GM12878 (cell line): Measurements from ENCODE around the gene SEC11A. TPM values are rescaled to one million over a fixed set of nuclear protein-coding genes. Genes with fewer than 3 reads are reported as not detected.
"Not testable (repeated sequence)": the region's sequence is repeated elsewhere in the genome, so short reads cannot be mapped to it uniquely, and the experiment has no call there.

Source experiments
- ATAC-seq: fragments of 200-7000 bp; cut with Tn5 transposase; 3 replicates; pipeline ENCODE4 v1.9.1; 2020; ENCODE audit warnings: mild to moderate bottlenecking, moderate library complexity
- BruUV-seq: library from RNA; stranded (reverse); fragments of 400-500 nt; replicated peaks from 2 replicates; lab custom pipeline; 2021; lab: Mats Ljungman, UMichigan
- CTCF ChIA-PET: fragments of 300-600 bp; sonication (Branson Sonifier 250); formaldehyde crosslinking; extraction: SDS; loops from one replicate; lab custom pipeline; 2021; ENCODE audit warnings: inconsistent platforms; lab: Yijun Ruan, JAX
- POLR2A ChIA-PET: fragments of 350-600 bp; formaldehyde crosslinking; extraction: SDS; loops from one replicate; lab custom pipeline; 2021; ENCODE audit warnings: inconsistent platforms; lab: Charles Lee
- RAD21 ChIA-PET: fragments of 300-600 bp; sonication (Branson Sonifier 250); formaldehyde crosslinking; loops from one replicate; lab custom pipeline; 2023; ENCODE audit warnings: antibody characterized with exemption; ENCODE audit not compliant: unreplicated experiment; lab: Charles Lee
- SMC1A ChIA-PET: fragments of 300-600 bp; sonication (Branson Sonifier 250); formaldehyde crosslinking; loops from one replicate; lab custom pipeline; 2023; ENCODE audit not compliant: unreplicated experiment, uncharacterized antibody; lab: Charles Lee
- DNase-seq: peaks from one replicate; pipeline ENCODE4 v3.0.0-alpha.2; 2011; ENCODE audit warnings: low read depth, low spot score
- FAIRE-seq: peaks from 3 replicates; lab custom pipeline; 2011; peaks lifted over from hg19 to GRCh38; lab: Jason Lieb, UNC
- H2AFZ ChIP-seq: 2 replicates; pipeline ENCODE4 v1.6.0; 2011; ENCODE audit warnings: low read depth, low read length, control low read depth; ENCODE audit not compliant: control insufficient read depth
- H3K27ac ChIP-seq: 2 replicates; pipeline ENCODE4 v1.5.1; 2011; ENCODE audit warnings: control low read depth; ENCODE audit not compliant: control insufficient read depth, insufficient read depth
- H3K27me3 ChIP-seq, 2 experiments: replicated peaks in 1 of 2; 2 replicates each; pipeline versions ENCODE4 v1.6.0 to v1.6.1; 2011; ENCODE audit warnings: low read length in 1 of 2; ENCODE audit not compliant: control insufficient read depth in 2 of 2, insufficient read depth in 2 of 2
- H3K36me3 ChIP-seq, 2 experiments: 2 replicates each; pipeline ENCODE4 v1.5.1; 2011; ENCODE audit warnings: low read length in 1 of 2; ENCODE audit not compliant: control insufficient read depth in 2 of 2, insufficient read depth in 2 of 2
- H3K4me1 ChIP-seq: 2 replicates; pipeline ENCODE4 v1.6.1; 2011; ENCODE audit warnings: mild to moderate bottlenecking, low read length, moderate library complexity, mixed read lengths; ENCODE audit not compliant: control insufficient read depth, insufficient read depth
- H3K4me2 ChIP-seq: 2 replicates; pipeline ENCODE4 v1.6.0; 2011; ENCODE audit warnings: control low read depth; ENCODE audit not compliant: control insufficient read depth, insufficient read depth
- H3K4me3 ChIP-seq: fragments of 200-600 bp; sonication (generic); 2 replicates; pipeline ENCODE4 v1.5.1; 2016
- H3K79me2 ChIP-seq: 2 replicates; pipeline ENCODE4 v1.6.0; 2011; ENCODE audit warnings: low read length; ENCODE audit not compliant: control insufficient read depth, insufficient read depth
- H3K9ac ChIP-seq: 2 replicates; pipeline ENCODE4 v1.8.0; 2011; ENCODE audit warnings: low read length, control low read depth, mixed read lengths; ENCODE audit not compliant: control insufficient read depth, insufficient read depth
- H3K9me3 ChIP-seq: replicated peaks from 3 replicates; pipeline ENCODE4 v1.5.1; 2011; ENCODE audit warnings: mild to moderate bottlenecking, low read length; ENCODE audit not compliant: control insufficient read depth, insufficient read depth
- H4K20me1 ChIP-seq: 2 replicates; pipeline ENCODE4 v1.6.0; 2011; ENCODE audit not compliant: control insufficient read depth, insufficient read depth
- BACH1 ChIP-seq: fragments of 450-650 bp; IDR thresholded peaks from 2 replicates; pipeline ENCODE4 v1.6.1; 2017; ENCODE audit warnings: mild to moderate bottlenecking, borderline replicate concordance
- BCL11A ChIP-seq: IDR thresholded peaks from 2 replicates; pipeline ENCODE4 v1.6.1; 2011; ENCODE audit warnings: low read depth, low read length
- BHLHE40 ChIP-seq, 2 experiments: fragments of 450-650 bp in 1 of 2; IDR thresholded peaks; 2 replicates each; pipeline ENCODE4 v1.6.1; 2011 to 2017; ENCODE audit warnings: low read depth in 2 of 2, borderline replicate concordance in 1 of 2, improper control_type of control experiment in 1 of 2, low read length in 1 of 2, mild to moderate bottlenecking in 1 of 2
- DPF2 ChIP-seq: fragments of 450-650 bp; IDR thresholded peaks from 2 replicates; pipeline ENCODE4 v1.6.1; 2017; ENCODE audit warnings: mild to moderate bottlenecking
- EED ChIP-seq: sonication (generic); IDR thresholded peaks from 2 replicates; pipeline ENCODE4 v1.6.1; 2016; ENCODE audit warnings: antibody characterized with exemption, low read depth
- IRF4 ChIP-seq: IDR thresholded peaks from 2 replicates; pipeline ENCODE4 v1.6.1; 2011; ENCODE audit warnings: low read depth, low read length
- JUNB ChIP-seq: IDR thresholded peaks from 2 replicates; pipeline ENCODE4 v1.6.1; 2016; ENCODE audit warnings: antibody characterized with exemption, mild to moderate bottlenecking
- NR2F1 ChIP-seq: fragments of 450-650 bp; conservative IDR thresholded peaks from 2 replicates; pipeline ENCODE4 v1.6.1; 2017; ENCODE audit warnings: mild to moderate bottlenecking
- POLR2A ChIP-seq: IDR thresholded peaks from 2 replicates; pipeline ENCODE4 v1.6.1; 2011; ENCODE audit warnings: low read depth, mild to moderate bottlenecking, low read length
- POLR2AphosphoS2 ChIP-seq: IDR thresholded peaks from 2 replicates; pipeline ENCODE4 v1.6.1; 2011; ENCODE audit warnings: low read depth, mild to moderate bottlenecking, low read length, improper control_type of control experiment, moderate library complexity
- RUNX3 ChIP-seq: IDR thresholded peaks from 2 replicates; pipeline ENCODE4 v1.6.1; 2012; ENCODE audit warnings: low read length, inconsistent platforms
- SMARCA5 ChIP-seq: fragments of 450-650 bp; IDR thresholded peaks from 2 replicates; pipeline ENCODE4 v1.6.1; 2017; ENCODE audit warnings: mild to moderate bottlenecking
- SUPT20H ChIP-seq: IDR thresholded peaks from 2 replicates; pipeline ENCODE4 v1.6.1; 2011; ENCODE audit warnings: low read depth, mild to moderate bottlenecking, low read length, moderate library complexity, borderline replicate concordance; ENCODE audit not compliant: control insufficient read depth
- WGBS: methylation state at CpG from one replicate; pipeline ENCODE4 v1.1.6; 2016; ENCODE audit warnings: low lambda C conversion rate; ENCODE audit not compliant: insufficient replicate concordance, insufficient coverage; ENCODE audit errors: missing lambda C conversion rate; 5-methylcytosine and 5-hydroxymethylcytosine counted together
- in situ Hi-C: fragments of 300-500 bp; cut with MboI; formaldehyde crosslinking; loops from 9 replicates; pipeline ENCODE4 v1.14.3; 2018; ENCODE audit warnings: mixed read lengths
- intact Hi-C: fragments of 100-400 bp; cut with micrococcal nuclease; formaldehyde crosslinking; loops from one replicate; pipeline ENCODE4 v1.14.2; 2022; ENCODE audit not compliant: unreplicated experiment
- polyA plus RNA-seq, 11 experiments: library from polyadenylated mRNA; depleted of rRNA in 4 of 11; unstranded in 6 of 11; stranded (reverse) in 5 of 11; fragments of >200 nt; fragmentation: Nextera tagmentation in 4 of 11; fragmentation: Illumina TruSeq in 1 of 11; extraction: Ambion mirVana in 4 of 11; extraction: Trizol in 1 of 11; gene quantifications; 1 replicate in 1 of 11; 2 replicates in 10 of 11; pipeline versions ENCODE4 v1.2.1 to v1.2.3, GENCODE V29; 2011 to 2016; ENCODE audit warnings: inconsistent platforms in 2 of 11, missing spikeins in 2 of 11, low read depth in 1 of 11
- total RNA-seq, 4 experiments: library from RNA; depleted of rRNA in 3 of 4; stranded (reverse); fragments of >200 nt in 3 of 4; fragmentation: Illumina TruSeq in 1 of 4; extraction: Trizol in 1 of 4; gene quantifications; 2 replicates each; pipeline versions ENCODE4 v1.2.1 to v1.2.3, GENCODE V29; 2013 to 2021

The SEC11A gene
- total and polyA plus RNA-seq, 10 of the 15 experiments (the other 5 are each of a cell fraction or from before 2014, with no cell fraction given) = 99.2 to 159 (median 143) TPM

- TF ChIP-seq SUPT20H = no peak
- no peak for TF ChIP-seq POLR2AphosphoS2
- TF ChIP-seq POLR2A = no peak
- TF ChIP-seq BACH1 = no peak
Observed at GRCh38 chr15:84736375-84736774, 20.4 kb upstream of the SEC11A start (continued).

- BruUV-seq, in situ Hi-C loops, H3K9me3 ChIP-seq, FAIRE-seq, DNase-seq, H3K79me2 ChIP-seq, H3K36me3 ChIP-seq, H4K20me1 ChIP-seq: not testable (repeated sequence)
- ChIA-PET CTCF (interaction anchor here (0.6 to 7.1 kb wide), 14 partner anchors 9 to 289 kb away, joined by 3 to 35 read pairs (median 4); partner anchors contain the start of genes SEC11A and WDR73), POLR2A (interaction anchor here (0.6 to 5.1 kb wide), 17 partner anchors 9 to 130 kb away, joined by 3 to 27 read pairs (median 6); partner anchors contain the start of genes SEC11A and WDR73), SMC1A (interaction anchor here (0.6 to 6.6 kb wide), 15 partner anchors 10 to 953 kb away, joined by 3 to 60 read pairs (median 7); partner anchors contain the start of gene SEC11A), RAD21 (interaction anchor here (0.6 to 6.6 kb wide), 14 partner anchors 9 to 139 kb away, joined by 3 to 53 read pairs (median 3); partner anchors contain the start of genes NMB, SEC11A and WDR73)
- WGBS = under 1% methylated on average over 9 of the region's 9 CpGs
- intact Hi-C loops = loop anchor here (1.0 kb wide), 2 partner anchors 13 to 19 kb away; partner anchors contain the start of genes SEC11A and ZNF592
- H3K4me2 ChIP-seq = peak overlapping the region; percentile 81
- peaks cover 28% of the 10 kb centered on the region for H3K4me1 ChIP-seq
- peak; percentile 76 for ATAC-seq
- peak overlapping the region; percentile 85 for H3K27ac ChIP-seq
- peak overlapping the region; percentile 52 for H3K9ac ChIP-seq
- peak overlapping the region; percentile 50 for H2AFZ ChIP-seq
- peak overlapping the region; percentile 58 for H3K4me3 ChIP-seq
- TF ChIP-seq JUNB (peak; percentile 89), SMARCA5 (peak; percentile 21; the same call in 1 of the 2 replicates), EED (peak; percentile 67; the same call in 1 of the 2 replicates), DPF2 (peak; percentile 27), BHLHE40 (IDR thresholded peaks at IDR 0.05; ENCODE audit: borderline replicate concordance in 1 of 2, low read depth in 2 of 2, low read length in 1 of 2) (peak; percentile 26 to 84; a peak in 2 of 4 replicates), NR2F1 (peak; percentile 45; the same call in 1 of the 2 replicates), IRF4 (peak; percentile 48; the same call in 1 of the 2 replicates), BCL11A (0 out of 2 replicates have a peak, but pooled peaks have one; percentile 25), RUNX3 (peak; percentile 33; the same call in 1 of the 2 replicates)
- TF ChIP-seq, all 136 proteins: peak for 9; not testable (repeated sequence) for 127
- not testable (repeated sequence) for H3K27me3 ChIP-seq
Observed at GRCh38 chr15:84735480-84736061, 19.6 kb upstream of the SEC11A start.
